Putamen (tissue), 1 donor: ENCODE measurements around the gene CMIP.

Experiments used
- DNase-seq: peaks from one replicate; pipeline ENCODE4 v3.0.0-alpha.2; 2016; ENCODE audit warnings: low spot score

Gene CMIP

DNA sequence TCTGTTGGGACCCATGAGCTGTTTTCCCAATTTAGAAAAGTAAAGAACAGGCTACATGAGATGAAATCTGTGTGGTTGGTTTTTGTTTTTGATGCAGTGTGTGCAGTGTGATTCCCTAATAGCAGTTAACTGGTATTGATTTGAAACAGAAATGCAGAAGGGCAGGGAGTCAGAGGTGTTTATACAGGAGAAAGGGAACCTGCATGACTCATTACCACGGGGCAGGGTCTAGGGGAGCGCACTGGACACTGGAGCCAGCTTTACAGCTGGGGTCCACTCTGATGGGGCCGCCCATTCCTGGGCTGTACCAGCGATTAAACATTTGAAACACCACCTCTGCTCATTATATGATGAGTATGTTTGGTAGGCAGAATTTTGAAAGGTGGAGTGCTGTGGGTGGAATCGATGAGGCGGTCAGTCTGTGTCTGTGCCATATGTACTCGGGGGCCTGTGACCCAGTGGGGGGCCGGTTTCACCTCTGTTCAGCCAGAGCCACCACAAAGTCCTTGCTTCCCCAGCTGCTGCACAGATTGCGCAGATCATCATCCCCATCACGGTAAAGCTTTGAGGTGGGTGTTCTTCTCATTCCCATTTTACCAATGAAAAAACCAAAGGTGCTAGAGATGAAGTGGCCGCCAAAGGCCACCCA, 142.5 kb downstream of the CMIP start:
- DNase-seq = no peak

DNA sequence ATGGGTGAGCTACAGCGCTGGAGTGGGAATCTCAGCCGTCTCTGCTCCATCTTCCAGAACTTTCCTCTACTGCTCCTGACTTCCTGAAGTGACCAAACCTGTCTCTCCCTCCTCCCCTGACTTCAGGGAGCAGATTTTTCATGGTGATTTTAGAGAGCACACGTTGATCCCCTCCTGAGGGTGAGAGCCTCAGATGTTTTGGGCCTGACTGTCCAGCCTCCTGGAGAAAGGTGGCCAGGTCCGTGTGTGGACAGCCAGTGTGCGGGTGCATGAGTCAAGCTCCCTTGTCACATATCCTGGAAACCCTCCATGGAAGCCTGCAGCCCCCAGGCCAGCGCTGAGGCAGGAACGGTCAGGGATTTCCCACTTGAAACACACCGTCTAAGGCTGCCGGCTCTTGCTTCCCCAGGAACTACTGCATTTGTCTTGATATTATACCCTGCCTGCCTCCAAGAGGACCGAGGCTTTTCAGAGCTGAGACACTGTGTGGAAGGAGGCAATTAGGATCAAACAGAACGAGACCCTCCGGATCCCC, 143.1 kb downstream of the CMIP start:
- no peak for DNase-seq

DNA sequence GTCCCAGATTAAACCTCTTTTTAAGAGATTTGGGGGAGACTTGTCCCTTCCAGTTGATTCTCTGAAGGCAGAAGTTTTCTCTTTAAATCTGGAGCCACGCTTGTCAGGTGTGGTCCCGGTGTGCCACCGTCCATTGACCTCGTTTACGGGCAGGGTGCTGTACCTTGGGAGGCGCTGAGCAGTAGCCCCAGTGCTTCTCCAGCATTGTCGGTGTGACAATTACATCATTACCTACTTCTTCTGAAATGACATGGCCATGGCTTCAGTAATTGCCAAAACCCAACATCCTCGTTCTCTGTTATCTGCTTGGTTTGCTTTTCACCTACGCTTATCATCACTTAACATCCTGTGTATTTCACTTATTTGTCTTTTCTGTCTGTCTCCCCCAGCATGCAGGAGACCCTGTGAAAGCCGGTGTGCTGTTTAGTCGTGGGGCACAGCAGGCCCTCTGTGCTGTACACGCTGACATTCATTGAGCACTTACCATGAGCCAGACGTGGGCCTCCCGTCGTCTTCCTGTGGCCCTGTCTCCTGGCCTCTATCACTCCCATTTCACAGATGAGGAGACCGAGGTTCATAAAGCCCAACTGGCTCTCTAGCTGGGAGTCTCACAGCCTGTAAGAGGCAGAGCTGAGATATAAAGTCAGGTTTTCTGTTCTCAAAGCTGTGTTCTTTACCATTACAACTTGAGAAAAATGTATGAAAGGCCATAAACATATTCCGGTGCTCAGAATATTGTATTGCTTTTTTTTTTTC, 143.9 kb downstream of the CMIP start:
- DNase-seq = no peak

DNA sequence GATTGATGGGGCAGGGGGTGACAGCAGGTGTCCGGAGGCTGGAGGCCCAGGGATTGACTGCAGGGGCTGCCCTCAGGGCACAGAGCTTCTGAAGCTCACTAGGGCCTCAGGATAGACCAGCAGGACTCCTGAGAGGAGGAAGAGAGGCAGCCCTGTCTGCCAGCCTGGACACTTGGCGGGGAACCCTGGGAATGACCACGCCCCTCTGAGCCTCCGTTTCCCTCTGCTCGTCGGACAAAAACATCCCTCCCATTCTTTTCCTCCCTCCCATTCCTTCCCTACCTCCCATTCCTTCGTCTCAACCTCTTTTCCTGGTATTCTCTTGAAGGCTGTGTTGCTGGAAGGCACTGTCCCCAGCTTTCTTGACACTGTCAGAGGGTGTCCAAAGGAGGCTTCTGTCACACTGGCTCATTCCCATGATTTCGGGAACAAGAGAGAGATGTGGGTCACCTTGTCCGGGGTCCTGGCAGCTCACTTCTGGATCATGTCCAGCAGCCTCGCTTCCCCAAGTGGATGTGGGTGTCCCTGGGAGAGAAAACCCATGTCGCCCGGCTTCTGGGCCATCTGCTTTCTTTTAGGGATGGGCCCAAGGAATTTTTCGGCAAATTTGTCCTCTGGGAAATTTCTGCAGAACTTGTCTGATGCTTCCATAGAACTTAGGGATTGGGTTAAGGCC, 145.5 kb downstream of the CMIP start:
- DNase-seq = no peak

DNA sequence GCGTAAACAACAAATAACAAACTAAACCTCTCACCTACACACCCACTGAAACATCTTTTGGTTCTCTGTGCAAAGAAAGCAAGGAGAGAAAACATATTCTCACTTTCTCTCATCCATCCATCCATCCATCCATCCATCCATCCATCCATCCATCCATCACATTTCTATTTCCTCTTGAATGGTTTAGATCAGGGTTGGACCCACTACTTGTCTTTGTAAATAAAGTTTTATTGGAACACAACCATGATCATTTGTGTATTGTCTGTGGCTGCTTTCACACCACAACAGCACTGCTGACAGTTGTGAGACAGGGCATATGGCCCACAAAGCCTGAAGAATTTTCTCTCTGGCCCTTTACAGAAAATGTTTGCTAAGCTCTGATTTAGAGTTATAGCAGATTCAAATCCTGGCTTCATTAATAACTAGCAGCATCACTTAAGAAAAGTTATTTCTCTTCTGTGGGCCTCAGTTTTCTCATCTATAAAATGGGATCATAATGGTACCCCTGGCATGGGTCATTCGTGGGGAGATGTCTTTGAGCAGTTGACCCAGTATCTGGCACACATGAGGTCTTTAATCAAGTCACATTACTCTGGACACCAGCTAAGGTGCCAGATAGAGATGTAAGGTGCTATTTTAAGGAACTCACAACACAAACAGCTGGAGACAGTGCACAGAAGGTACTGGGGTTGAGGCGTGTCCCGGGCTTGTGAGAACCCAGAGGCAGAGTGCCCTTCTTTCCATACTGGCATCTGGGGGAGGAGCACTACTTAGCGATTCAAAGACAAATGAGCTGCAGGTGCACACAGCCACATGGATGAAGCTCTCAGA, 146.3 kb downstream of the CMIP start:
- DNase-seq = no peak

DNA sequence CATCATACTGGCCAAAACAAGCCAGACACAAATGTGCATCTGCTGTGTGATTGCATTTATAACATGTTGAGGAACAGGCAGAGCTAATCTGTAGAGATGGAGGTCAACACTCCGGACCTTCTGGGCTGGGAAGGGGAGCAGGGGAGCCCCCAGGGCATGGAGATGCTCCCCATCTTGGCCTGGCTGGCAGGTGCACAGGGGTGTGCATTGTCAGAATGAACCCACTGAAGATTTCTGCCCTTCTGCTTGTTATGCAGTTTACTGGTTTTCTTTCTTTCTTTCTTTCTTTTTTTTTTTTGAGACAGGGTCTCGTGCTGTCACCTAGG, 146.9 kb downstream of the CMIP start:
- DNase-seq = no peak

DNA sequence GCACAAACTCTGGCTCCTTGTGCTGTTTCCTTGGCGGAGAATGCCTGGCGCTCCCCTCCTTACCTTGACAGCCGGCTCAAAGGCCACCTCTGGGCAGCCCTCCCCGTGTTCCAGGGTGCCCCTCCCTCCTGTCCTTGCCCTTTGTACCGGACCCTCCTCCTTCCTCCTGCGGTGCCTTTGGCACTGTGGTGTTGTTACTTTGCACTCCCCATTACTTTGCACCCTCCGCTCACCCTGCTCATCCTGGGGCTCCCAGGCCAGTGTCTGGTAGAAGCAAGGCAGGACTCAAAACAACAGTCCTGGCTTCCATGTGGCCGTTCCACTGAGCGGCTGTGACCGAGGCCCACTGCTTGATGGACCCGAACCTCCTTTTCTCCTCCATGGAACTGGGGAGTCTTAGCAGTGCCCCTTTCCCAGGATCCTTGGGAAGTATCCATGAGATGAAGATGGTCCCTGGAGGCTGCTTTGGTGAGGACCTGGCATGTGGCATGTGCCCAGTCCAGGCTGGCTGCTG, 147.8 kb downstream of the CMIP start:
- no peak for DNase-seq

DNA sequence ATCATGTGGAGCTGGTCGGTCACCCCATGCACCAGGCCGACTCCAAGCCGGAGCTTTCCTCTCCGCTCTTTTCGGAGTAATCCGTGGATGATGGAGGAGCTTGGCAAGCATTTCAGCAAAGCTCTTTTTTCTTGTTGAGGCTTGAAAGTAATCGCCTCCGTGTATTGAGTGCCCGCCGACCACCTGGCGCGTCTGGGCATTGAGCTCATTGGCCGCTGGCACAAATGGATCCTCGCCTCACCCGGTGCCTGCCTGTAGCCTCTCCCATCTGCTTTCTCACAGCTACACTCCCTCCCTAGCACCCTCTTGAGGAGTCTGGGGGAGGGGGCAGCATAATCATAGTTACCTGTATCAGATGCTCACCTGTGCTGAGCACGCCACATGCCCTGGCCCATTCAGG, 148.9 kb downstream of the CMIP start:
- no peak for DNase-seq

DNA sequence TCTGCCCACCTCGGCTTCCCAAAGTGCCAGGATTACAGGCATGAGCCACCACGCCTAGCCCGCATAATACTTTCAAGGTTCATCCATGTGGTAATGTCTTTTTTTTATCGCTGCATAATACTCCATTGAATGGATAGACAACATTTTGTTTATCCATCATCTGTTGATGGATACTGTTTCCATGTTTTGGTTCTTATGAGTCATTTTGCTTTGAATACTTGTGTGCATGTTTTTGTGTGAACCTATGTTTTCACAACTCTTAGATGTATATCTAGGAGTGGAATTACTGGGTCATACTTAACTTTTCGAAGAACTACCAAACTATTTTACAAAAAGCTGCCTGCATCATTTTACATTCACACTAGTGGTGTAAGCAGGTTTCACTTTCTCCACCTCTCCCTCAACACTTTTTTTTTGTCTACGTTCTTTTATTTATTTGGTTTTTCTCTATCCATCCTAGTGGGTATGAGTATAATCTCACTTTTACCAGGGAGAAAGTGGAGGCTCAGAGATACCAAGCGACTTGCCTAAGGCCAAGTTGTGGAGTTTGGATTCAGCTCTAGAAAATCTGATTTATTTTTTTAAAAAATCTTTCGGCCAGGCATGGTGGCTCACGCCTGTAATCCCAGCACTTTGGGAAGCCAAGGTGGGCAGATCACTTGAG, 151.2 kb downstream of the CMIP start:
- DNase-seq = no peak

DNA sequence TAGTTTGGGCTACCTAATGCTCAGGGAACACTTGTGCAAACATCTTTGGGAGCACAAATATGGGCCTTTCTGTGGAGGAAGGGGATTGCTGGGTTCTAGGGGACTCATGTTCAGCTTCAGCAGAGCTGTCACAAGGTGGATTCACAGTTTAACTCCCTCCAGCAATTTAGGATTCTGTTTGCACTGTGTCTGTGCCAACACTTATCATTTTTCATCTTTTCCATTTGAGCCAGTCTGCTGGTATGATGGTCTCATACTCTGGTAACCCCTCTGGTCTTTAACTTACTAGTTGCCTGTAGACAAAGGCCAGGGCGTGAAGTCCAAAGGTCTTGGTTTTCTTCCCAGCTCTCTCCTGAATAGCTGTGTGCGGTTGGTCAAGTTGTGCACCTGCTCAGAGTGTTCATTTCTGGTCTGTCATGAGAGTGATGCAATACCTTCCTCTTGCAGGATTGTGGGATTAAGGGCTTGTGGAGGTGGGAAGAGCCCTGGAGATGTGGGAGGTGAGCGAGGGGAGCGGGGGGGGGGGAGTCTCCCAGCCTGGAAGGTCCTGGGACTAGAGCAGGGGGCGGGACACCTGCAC, 152.6 kb downstream of the CMIP start:
- DNase-seq = no peak

DNA sequence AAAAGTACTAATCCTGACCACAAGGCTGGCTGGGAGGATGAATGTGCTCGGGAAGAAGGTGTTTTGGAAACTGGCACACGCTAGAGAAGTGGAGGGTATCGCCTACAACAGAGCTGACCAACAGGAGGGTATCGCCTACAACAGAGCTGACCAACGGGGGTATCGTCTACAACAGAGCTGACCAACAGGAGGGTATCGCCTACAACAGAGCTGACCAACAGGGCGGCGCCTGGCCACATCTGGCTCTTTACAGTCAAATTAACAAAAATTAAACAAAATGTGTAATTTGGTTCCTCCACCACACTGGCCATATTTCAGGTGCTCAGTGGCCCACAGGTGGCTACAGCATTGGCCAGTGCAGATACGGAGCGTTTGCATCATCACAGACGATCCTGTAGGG, 153.5 kb downstream of the CMIP start:
- no peak for DNase-seq

DNA sequence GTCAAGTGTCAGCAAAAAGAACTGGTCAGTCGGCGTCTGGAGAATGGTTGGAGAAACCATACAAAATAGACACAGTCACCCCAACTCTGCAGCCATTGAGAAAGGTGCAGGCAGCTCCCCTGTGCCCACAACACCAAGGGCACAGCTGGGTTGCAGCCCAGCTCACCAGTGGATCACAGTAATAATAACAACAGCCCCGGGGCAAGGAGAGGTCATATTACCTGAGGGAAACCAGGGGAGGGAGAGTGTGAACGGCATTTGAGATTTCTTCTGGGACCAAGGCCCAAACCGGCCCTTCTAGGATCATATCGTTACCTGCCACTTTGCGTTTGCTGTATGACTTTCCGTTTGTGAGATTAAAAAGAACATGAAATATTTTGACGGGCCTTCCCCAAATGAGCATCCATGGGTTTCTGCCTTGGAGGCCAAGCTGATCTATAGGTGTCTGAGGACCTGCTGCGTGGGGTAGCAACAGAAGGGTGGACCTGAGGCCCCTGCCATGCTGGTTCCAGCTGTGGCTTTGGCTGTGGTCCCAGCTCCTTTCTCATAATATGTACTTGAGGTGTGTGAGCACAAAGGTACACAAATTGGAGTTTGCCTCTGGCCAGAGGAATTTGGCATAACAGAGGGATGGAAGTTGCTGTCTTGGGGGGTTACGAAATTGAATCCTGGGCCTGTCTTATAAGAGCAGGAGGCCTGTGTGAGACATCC, 154.6 kb downstream of the CMIP start:
- DNase-seq = no peak

DNA sequence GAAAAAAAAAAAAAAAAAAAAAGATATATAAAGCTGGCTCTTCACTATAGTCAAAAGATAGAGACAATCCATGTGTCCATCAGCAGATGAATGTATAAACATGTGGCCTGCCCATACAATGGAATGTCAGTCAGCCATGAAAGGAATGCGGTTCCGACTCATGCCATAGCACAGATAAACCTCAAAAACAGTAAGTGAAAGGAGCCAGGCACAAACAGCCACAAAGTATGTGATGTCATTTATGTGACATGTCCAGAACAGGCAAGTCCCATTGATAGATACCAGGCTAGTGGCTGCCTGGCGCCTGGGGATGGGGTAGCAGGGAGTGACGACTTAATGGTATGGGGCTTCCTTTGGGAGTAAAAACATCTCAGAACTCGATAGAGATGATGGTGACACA, 155.7 kb downstream of the CMIP start:
- no peak for DNase-seq

DNA sequence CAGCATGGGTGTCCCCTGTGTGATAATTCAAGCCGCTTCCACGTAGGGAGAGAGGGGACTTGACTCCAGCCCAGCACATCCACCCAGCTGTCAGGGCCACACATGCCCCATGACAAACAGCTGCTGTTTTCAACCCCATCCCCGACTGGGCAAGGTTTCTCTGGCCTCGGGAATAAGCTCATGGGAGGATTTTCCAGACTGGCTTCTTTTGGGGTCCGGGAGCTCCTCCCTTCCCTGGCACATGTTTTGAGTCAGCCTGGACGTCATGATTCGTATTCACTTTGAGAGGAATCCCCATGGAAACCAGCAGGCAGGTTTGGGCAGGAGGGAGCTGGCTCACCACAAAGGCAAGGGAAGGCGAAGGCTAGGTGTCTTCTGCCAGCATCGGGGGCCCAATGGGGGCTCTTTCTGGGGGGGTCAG, 156.4 kb downstream of the CMIP start:
- no peak for DNase-seq

DNA sequence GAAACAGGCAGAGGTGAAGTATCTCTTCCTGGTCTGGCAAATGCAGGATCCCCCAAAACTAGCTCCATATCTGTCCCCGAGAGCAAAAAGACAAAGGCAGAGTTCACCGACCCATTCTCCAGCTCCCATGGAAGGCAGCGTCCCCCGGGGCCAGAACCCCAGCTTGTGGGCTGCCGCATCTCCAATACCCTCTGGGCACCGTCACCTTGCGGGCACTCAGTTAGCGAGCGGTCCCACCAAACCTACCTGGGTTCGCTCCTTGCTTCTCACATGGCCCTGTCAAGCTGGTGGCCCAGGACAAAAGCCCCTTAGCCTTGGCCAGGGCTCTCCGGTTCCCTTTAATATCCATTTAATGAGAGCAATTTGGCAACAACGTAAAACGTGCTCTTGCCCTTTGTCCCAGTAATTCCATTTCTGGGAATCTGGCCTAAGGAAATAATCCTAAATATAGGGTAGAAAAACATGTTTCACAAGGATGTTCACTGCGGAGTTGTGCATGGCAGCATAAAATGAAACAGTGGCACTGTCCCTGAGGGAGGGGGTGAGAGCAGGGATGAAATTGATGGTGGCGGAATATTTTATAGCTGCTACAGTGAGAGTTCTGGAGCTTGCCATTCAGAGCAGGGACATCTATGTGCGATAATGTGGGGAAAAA, 157.1 kb downstream of the CMIP start:
- DNase-seq = no peak

DNA sequence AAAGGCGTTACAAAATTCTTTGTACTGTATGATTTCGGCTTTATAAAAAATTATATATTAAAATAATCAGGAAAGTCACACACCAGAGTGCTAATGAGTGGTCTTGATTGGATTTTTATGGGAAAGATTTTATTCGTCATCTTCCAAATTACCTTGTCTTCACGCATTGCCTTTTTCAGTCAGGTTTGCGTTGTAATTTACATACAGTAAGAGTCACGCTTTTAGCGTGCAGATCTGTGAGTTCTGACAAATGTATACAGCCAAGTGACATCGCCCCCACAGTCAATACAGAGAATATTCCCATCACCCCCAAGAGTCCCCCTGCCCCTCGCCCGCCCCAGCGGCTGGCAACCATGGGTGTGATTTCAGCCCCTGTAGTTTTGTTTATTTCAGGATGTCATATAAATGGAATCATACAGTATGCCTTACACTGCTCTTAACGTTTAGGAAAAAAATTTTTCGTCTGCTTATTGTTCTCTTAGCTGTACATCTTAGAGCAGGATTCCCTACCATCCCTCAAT, 157.7 kb downstream of the CMIP start:
- no peak for DNase-seq

DNA sequence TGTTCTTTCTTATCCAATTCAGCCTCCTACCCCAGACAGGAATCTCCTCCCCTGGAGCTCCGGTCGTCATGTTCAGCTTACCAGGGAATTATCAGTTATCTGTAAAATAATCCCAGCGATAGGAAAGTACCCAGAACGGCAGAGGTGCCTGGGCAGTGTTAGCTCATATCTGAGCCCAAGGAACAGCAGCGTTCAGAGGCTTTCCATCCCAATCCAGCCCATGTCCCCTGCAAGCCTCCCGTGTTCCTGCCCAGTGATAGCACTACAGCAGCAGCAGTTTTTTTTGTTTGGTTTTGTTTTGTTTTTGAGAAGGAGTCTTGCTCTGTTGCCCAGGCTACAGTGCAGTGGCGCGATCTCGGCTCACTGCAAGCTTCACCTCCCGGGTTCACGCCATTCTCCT, 158.2 kb downstream of the CMIP start:
- no peak for DNase-seq

DNA sequence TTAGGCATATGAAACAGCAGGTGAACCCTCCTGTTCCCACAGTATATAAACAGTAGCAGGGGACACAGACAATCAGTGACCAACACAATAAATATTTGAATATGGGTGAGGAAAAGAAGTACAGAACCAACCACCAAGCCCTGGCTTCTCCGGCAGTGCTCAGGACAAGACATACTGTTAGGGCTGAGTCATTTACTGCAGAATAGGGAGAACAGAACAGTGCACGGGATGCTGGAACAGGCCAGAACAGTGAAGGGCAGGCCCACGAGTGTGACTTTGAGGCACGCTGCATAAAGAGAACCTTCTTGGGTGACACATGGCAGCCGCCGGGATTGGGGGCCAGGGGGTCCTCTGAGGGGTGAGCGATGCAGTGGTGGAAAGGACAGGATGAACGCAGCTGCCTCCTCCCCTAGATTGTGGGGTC, 160.4 kb downstream of the CMIP start:
- no peak for DNase-seq

DNA sequence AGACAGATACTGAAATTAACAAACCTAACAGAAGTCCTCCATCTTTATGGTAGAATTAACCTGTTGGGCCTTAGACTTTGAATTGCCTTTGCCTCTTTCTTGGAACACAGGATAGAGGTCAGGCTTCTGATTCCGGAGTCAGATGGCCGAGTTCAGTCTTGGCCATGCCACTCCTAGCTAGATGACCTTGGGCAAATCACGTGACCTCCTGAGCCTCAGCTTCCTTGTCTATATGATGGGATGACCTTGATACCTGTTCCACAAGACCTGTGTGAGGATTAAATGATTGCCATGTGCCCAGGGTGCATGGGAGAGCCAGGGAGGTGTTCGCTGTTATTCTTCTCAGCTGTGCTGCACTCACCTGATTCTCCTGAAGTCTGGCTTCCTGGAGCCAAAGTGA, 161.4 kb downstream of the CMIP start:
- no peak for DNase-seq

DNA sequence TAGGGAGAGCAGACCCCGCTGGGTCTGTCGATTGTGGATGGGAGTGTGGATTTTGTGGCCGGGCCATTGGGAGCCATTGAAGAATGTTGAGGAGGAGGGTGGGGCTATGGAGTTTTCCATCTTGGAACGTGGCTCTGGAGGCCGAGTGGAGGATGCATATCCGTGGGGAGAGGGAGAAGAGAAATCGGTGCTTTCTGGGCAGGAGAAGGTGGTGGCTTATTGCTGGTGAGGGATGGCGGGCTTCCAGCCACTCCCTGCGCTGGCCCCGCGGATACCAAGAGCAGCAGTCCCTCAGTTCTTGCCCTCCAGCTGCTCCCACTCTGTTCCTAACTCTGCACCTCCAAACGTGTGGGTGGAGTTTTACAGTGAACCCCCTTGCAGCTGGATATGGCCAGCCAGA, 162.4 kb downstream of the CMIP start:
- DNase-seq = no peak
